K562 (cell line): ENCODE measurements around the gene OSCP1. TPM values are rescaled to one million over a fixed set of nuclear protein-coding genes. Genes with fewer than 3 reads are reported as not detected.
A peak's percentile ranks its signal among the peaks of the same experiment; 100 is the strongest.

Source experiments
- ATAC-seq: fragments of 200-7000 bp; cut with Tn5 transposase; 3 replicates; pipeline ENCODE4 v1.9.1; 2020; ENCODE audit warnings: moderate library complexity
- BruUV-seq: library from RNA; stranded (reverse); fragments of 400-500 nt; replicated peaks from 2 replicates; lab custom pipeline; 2021; lab: Mats Ljungman, UMichigan
- CTCF ChIA-PET: fragments of 300-600 bp; formaldehyde crosslinking; extraction: SDS; loops from one replicate; lab custom pipeline; 2021; ENCODE audit warnings: low intra/inter-chr PET ratio; lab: Yijun Ruan, JAX
- POLR2A ChIA-PET: fragments of 300-600, 350-650 bp; sonication (Branson Sonifier 250); formaldehyde crosslinking; extraction: SDS; loops from one replicate; lab custom pipeline; 2021; ENCODE audit warnings: antibody characterized with exemption, inconsistent platforms; lab: Yijun Ruan, JAX
- DNase-seq, 4 experiments: peaks; one replicate each; pipeline versions ENCODE4 v3.0.0 to v3.0.0-alpha.2; 2011 to 2018; ENCODE audit warnings: low spot score in 3 of 4, mixed read lengths in 3 of 4; ENCODE audit errors: extremely low read depth in 1 of 4
- FAIRE-seq: peaks from 2 replicates; lab custom pipeline; 2011; peaks lifted over from hg19 to GRCh38; lab: Jason Lieb, UNC
- H2AFZ ChIP-seq: 2 replicates; pipeline ENCODE4 v1.6.0; 2011; ENCODE audit warnings: low read depth, low read length, control low read depth, inconsistent platforms
- H3K27ac ChIP-seq: fragments of 200-600 bp; 3 replicates; pipeline ENCODE4 v1.8.0; 2011; ENCODE audit warnings: low read depth, mild to moderate bottlenecking, control low read depth, inconsistent platforms, low read length, moderate library complexity, mixed read lengths; ENCODE audit errors: extremely low read depth
- H3K27me3 ChIP-seq, 2 experiments: fragments of 300-600 bp in 1 of 2; 2 replicates in 1 of 2; 3 replicates in 1 of 2; pipeline versions ENCODE4 v1.6.0 to v1.8.0; 2011; ENCODE audit warnings: inconsistent platforms in 2 of 2, low read length in 2 of 2, mild to moderate bottlenecking in 1 of 2, mixed read lengths in 1 of 2, moderate library complexity in 1 of 2; ENCODE audit not compliant: control insufficient read depth in 2 of 2, insufficient read depth in 2 of 2
- H3K36me3 ChIP-seq: fragments of 300-600 bp; 3 replicates; pipeline ENCODE4 v1.8.0; 2011; ENCODE audit warnings: mild to moderate bottlenecking, low read length, inconsistent platforms; ENCODE audit not compliant: control insufficient read depth, insufficient read depth
- H3K4me1 ChIP-seq, 2 experiments: fragments of 200-600 bp in 1 of 2; replicated peaks in 1 of 2; 2 replicates in 1 of 2; 3 replicates in 1 of 2; pipeline versions ENCODE4 v1.5.1 to v1.8.0; 2011; ENCODE audit warnings: inconsistent platforms in 2 of 2, low read length in 2 of 2, mild to moderate bottlenecking in 1 of 2, mixed read lengths in 1 of 2, moderate library complexity in 1 of 2; ENCODE audit not compliant: control insufficient read depth in 2 of 2, insufficient read depth in 2 of 2
- H3K4me2 ChIP-seq: 2 replicates; pipeline ENCODE4 v1.6.1; 2011; ENCODE audit warnings: low read length, control low read depth, inconsistent platforms, mixed read lengths; ENCODE audit not compliant: insufficient read depth
- H3K4me3 ChIP-seq: fragments of 200-600 bp; sonication (generic), shearing (Covaris generic); 2 replicates; pipeline ENCODE4 v1.5.1; 2016; ENCODE audit warnings: control low read depth, inconsistent platforms
- H3K79me2 ChIP-seq: fragments of 200-600 bp; 3 replicates; pipeline ENCODE4 v1.8.0; 2011; ENCODE audit warnings: low read length, inconsistent platforms; ENCODE audit not compliant: control insufficient read depth, insufficient read depth
- H3K9ac ChIP-seq, 2 experiments: 2 replicates each; pipeline versions ENCODE4 v1.6.0 to v1.6.1; 2011; ENCODE audit warnings: low read depth in 2 of 2, low read length in 2 of 2, control low read depth in 1 of 2, inconsistent platforms in 1 of 2, mild to moderate bottlenecking in 1 of 2, mixed read lengths in 1 of 2; ENCODE audit not compliant: insufficient read depth in 1 of 2
- H3K9me1 ChIP-seq: one replicate; pipeline ENCODE4 v1.6.0; 2011; ENCODE audit warnings: inconsistent platforms, mild to moderate bottlenecking, low read length, moderate library complexity; ENCODE audit not compliant: control insufficient read depth, insufficient read depth
- H3K9me3 ChIP-seq: replicated peaks from 2 replicates; pipeline ENCODE4 v1.5.1; 2011; ENCODE audit warnings: low read depth, low read length, inconsistent platforms; ENCODE audit not compliant: control insufficient read depth, insufficient read depth
- H4K20me1 ChIP-seq: replicated peaks from 2 replicates; pipeline ENCODE4 v1.6.1; 2011; ENCODE audit warnings: low read length, inconsistent platforms, mixed read lengths; ENCODE audit not compliant: control insufficient read depth, insufficient read depth
- SUPT5H ChIP-seq: fragments of 450-650 bp; IDR thresholded peaks from 2 replicates; pipeline ENCODE4 v1.6.1; 2016
- WGBS: fragments of 100-300 bp; shearing (Covaris generic); methylation state at CpG from one replicate; pipeline ENCODE4 v1.1.6; 2016; ENCODE audit warnings: low coverage, mixed read lengths; ENCODE audit not compliant: insufficient coverage; ENCODE audit errors: missing lambda C conversion rate; 5-methylcytosine and 5-hydroxymethylcytosine counted together
- in situ Hi-C: fragments of 300-500 bp; cut with MboI; formaldehyde crosslinking; loops from 4 replicates; pipeline ENCODE4 v1.15.0; 2018; ENCODE audit warnings: inconsistent platforms, mixed read lengths
- intact Hi-C: fragments of 100-400 bp; cut with micrococcal nuclease; formaldehyde crosslinking; loops from 2 replicates; pipeline ENCODE4 v1.14.2; 2022
- polyA plus RNA-seq, 8 experiments: library from polyadenylated mRNA; depleted of rRNA in 4 of 8; stranded (reverse) in 5 of 8; unstranded in 3 of 8; fragments of >200 nt; fragmentation: Nextera tagmentation in 2 of 8; fragmentation: Illumina TruSeq in 1 of 8; extraction: Ambion mirVana in 2 of 8; extraction: Trizol in 1 of 8; gene quantifications; 2 replicates each; pipeline versions ENCODE4 v1.2.1 to v1.2.3, GENCODE V29; 2011 to 2014; ENCODE audit warnings: inconsistent platforms in 1 of 8, missing spikeins in 1 of 8
- total RNA-seq, 7 experiments: library from RNA; depleted of rRNA in 6 of 7; stranded (reverse); fragments of >200 nt in 6 of 7; fragmentation: Illumina TruSeq in 2 of 7; extraction: Trizol in 2 of 7; gene quantifications; 2 replicates each; pipeline versions ENCODE4 v1.2.1 to v1.2.3, GENCODE V29; 2011 to 2021; ENCODE audit warnings: low replicate concordance in 1 of 7
- TF ChIP-seq, protein P1 (sequence below): fragments of 250-450 bp; sonication (Bioruptor Pico); IDR thresholded peaks from 2 replicates; pipeline ENCODE4 v1.4.0; 2020; ENCODE audit warnings: mild to moderate bottlenecking, moderate library complexity

Gene OSCP1
- total and polyA plus RNA-seq, 9 of the 15 experiments (the other 6 are each of a cell fraction or from before 2014, with no cell fraction given): 0.15 to 0.40 (median 0.33) TPM; not detected in 5

DNA sequence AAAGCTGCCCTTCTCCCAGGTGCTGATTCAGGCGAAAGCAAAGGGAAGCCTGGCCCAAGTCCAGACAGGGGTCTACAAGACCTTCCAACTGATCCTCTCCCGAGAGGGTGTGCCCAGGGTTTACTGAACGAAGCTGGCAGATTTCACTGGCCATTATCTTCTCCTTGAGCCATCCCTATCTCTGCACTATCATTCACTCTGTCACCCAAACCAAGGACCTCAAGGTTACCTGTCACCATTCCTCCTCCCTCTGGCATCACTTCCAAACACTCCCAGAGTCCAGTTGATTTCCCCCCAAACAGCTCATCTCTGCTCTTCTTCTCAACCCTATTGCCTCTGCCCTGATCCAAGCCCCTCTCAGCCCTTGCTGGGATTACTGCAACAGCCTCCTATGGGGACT, 69.5 kb downstream of the OSCP1 start:
- no peak overlapping the region for H3K27ac ChIP-seq
- peaks cover 4% of the 10 kb centered on the region for H3K9me1 ChIP-seq
- DNase-seq: no peak
- H4K20me1 ChIP-seq: peaks cover 24% of the 10 kb centered on the region; the same call in 1 of the 2 replicates
- FAIRE-seq: no peak
- H3K27me3 ChIP-seq: no peaks in the 10 kb centered on the region
- in situ Hi-C loops: no loop called here
- ATAC-seq: no peak
- BruUV-seq: no TSS peak
- peaks cover 22 to 24% of the 10 kb centered on the region in 2 experiments for H3K4me1 ChIP-seq
- peaks cover 93% of the 10 kb centered on the region for H3K79me2 ChIP-seq
- H2AFZ ChIP-seq: no peak overlapping the region
- no peak overlapping the region for H3K4me2 ChIP-seq
- no peaks in the 10 kb centered on the region for H3K9me3 ChIP-seq
- ChIA-PET POLR2A (interaction anchor here (1.8 to 2.9 kb wide), 2 partner anchors 8 to 11 kb away, joined by 5 to 13 read pairs; no protein-coding TSS in a partner anchor), CTCF (no interaction called here)
- H3K4me3 ChIP-seq: no peak overlapping the region
- intact Hi-C loops: no loop called here
- H3K9ac ChIP-seq: no peak overlapping the region; a peak in 1 of 4 replicates
- TF ChIP-seq, protein P1, sequence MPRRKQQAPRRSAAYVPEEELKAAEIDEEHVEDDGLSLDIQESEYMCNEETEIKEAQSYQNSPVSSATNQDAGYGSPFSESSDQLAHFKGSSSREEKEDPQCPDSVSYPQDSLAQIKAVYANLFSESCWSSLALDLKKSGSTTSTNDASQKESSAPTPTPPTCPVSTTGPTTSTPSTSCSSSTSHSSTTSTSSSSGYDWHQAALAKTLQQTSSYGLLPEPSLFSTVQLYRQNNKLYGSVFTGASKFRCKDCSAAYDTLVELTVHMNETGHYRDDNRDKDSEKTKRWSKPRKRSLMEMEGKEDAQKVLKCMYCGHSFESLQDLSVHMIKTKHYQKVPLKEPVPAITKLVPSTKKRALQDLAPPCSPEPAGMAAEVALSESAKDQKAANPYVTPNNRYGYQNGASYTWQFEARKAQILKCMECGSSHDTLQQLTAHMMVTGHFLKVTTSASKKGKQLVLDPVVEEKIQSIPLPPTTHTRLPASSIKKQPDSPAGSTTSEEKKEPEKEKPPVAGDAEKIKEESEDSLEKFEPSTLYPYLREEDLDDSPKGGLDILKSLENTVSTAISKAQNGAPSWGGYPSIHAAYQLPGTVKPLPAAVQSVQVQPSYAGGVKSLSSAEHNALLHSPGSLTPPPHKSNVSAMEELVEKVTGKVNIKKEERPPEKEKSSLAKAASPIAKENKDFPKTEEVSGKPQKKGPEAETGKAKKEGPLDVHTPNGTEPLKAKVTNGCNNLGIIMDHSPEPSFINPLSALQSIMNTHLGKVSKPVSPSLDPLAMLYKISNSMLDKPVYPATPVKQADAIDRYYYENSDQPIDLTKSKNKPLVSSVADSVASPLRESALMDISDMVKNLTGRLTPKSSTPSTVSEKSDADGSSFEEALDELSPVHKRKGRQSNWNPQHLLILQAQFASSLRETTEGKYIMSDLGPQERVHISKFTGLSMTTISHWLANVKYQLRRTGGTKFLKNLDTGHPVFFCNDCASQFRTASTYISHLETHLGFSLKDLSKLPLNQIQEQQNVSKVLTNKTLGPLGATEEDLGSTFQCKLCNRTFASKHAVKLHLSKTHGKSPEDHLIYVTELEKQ (CRISPR knock-in tag): no peak
- TF ChIP-seq SUPT5H: peak; percentile 48; the same call in 1 of the 2 replicates
- WGBS: 61% methylated on average over 3 of the region's 3 CpGs
- peaks cover 42% of the 10 kb centered on the region for H3K36me3 ChIP-seq
